Measurements from ENCODE around the gene MYO7B.

Gene MYO7B

DNA sequence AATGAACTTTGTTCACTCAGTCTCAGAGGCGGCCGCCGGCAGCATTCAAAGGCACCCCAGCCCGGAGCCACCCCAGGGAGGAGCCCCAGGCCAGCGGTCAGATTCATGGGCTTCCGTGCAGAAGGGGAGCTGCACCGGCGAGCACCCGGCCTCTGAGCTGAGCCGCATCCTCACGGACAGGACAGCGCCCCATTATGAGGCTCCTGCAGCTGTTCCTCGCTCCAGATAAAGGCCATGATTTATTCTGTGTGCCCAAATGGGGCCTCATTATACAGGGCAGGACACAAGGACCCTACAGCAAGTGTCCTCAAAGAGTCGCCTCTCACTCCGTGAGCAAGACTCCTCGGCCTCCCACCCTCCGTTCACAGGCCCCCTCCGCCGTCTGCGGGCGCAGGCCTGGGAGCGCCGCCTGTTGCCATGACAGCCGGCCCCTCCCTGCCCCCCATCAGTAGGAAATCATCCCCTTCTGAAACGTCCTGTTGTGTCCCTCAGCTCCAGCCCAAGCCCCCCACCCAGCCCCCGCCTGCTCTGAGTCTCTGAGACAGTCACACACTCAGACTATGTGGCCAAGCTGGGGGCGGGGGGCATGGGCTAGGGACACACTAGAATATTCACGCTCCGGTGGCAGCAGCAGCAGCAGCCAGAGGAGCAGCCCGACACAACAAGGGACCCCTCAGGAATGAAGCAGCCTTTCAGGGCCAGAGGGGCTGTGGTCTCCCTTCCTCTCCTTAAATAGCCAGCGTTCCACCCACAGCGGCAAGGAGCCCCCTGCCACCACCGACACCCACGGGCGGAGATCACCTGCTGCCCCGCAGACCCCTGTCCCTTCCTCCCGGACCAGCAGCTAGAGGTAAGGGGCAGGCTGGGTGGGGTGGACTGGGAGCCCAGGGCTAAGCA lies 110.2 kb downstream of the MYO7B start, which contains the start of gene GPR17:
Gene GPR17 (plus strand): TSS at position 759 of the 897 bp plus-strand sequence. CDS start 4,583 bp downstream, outside the sequence.
- DNase-seq (ENCODE audit: extremely low read depth, low read depth): no peak
- TF ChIP-seq, protein P1, sequence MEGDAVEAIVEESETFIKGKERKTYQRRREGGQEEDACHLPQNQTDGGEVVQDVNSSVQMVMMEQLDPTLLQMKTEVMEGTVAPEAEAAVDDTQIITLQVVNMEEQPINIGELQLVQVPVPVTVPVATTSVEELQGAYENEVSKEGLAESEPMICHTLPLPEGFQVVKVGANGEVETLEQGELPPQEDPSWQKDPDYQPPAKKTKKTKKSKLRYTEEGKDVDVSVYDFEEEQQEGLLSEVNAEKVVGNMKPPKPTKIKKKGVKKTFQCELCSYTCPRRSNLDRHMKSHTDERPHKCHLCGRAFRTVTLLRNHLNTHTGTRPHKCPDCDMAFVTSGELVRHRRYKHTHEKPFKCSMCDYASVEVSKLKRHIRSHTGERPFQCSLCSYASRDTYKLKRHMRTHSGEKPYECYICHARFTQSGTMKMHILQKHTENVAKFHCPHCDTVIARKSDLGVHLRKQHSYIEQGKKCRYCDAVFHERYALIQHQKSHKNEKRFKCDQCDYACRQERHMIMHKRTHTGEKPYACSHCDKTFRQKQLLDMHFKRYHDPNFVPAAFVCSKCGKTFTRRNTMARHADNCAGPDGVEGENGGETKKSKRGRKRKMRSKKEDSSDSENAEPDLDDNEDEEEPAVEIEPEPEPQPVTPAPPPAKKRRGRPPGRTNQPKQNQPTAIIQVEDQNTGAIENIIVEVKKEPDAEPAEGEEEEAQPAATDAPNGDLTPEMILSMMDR (IDR thresholded peaks at IDR 0.05; ENCODE audit: low read depth, low read length, missing control alignments): no peak
- no peak within 1 kb of the TSS for H3K4me3 ChIP-seq (replicated peaks; ENCODE audit: low read depth, low read length)

DNA sequence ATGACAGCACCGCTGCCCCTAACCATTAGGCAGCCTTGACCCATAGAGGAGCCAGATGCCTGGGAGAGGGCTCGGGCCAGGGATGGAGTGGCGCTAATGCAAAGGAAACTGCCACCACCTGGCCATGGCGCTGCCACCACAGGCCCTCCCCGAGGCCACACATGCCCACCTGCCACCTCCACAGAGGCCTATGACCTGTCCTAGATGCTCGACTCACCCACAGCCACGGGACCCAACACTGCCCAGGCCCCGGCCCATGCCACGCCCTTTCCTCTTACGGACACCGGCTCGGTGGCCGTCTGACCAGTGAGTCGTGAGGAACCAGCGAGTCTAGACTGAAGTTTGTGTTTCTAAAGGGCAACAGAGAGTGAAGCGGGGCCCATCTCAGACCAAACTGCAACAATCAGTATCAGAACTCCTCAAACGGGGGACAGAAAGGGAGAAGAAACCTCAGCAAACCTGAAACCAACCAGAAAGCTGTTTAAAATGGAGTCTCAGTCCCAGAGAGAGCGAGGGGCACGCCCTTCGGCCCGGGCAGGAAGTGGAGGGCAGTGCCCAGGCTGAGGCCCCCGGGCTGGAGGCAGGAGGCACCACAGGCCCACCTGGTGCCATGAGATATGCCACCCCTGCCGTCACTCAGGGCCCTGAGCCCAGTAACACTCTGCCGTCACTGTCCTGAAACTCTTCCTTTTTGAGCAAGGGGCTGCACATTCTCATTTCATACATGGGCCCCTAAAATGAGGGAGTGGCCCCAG lies 111.2 kb downstream of the MYO7B start:
- DNase-seq (ENCODE audit: extremely low read depth, low read depth): no peak
- TF ChIP-seq, protein P1 (IDR thresholded peaks at IDR 0.05; ENCODE audit: low read depth, low read length, missing control alignments): no peak
- no peak overlapping the region for H3K4me3 ChIP-seq (replicated peaks; ENCODE audit: low read depth, low read length)

DNA sequence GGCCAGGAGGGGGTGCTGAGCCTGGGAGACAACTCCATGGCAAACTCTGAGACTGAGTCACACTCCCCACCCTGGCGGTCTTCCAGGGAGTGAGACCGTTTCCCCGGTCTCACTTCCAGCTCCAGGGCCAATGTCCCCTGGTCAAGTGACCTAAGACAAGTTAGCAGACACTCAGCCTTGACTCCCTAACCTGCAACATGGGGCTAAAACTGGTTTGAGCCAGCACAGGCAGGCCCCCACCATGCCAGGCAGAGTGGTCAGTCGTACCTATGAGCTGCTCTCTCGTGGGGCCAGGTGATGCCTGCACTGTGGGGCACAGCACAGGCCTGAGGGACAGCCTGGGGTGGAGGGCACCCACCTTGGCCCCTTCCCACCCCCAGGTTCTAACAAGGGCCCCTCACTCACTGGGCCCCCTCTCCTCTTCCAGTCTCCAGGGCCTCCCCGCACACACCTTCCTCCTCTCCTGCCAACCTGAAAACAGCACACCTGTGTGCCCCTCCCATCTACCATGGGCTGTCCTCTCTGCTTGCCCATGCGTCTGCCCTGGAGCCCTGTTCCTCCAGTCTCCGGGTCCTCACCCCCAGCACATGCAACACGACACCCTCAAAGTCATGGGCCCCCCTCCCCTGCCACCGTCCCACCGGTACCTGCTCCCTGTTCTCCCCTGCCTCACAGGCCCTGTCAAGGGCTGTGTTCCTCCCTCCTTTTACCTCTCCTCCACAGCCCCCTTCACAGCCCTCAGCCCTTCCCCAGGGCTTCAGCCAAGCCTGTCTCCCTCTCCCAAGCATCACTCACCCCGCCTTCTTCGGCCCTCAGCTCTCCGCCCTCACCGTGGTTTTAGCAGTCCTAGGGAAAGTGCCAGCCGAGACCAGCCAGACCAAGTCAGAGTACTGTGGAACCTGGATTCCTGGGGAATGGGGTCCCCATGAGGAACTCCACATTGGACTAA lies 112.0 kb downstream of the MYO7B start:
- DNase-seq (ENCODE audit: extremely low read depth, low read depth): no peak
- H3K4me3 ChIP-seq (replicated peaks; ENCODE audit: low read depth, low read length): no peak overlapping the region
- TF ChIP-seq, protein P1 (IDR thresholded peaks at IDR 0.05; ENCODE audit: low read depth, low read length, missing control alignments): no peak

DNA sequence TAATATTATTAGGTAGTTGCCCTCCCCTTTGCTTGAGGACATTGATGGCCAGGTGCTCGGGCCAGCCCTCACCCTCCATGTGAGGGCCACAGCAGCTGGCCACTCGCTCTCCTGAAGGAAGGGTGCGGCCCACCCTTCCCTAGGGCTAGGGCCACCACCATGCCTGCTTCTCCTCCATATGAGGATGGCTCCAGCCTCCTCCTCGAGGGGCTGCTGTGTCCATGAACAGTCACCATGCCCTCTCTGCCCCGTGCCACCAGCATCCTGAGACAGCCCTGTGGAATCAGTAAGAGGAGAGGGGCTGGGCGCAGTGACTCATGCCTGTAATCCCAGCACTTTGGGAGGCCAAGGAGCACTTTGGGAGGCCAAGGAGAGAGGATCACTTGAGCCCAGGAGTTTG lies 112.8 kb downstream of the MYO7B start:
- no peak overlapping the region for H3K4me3 ChIP-seq (replicated peaks; ENCODE audit: low read depth, low read length)

DNA sequence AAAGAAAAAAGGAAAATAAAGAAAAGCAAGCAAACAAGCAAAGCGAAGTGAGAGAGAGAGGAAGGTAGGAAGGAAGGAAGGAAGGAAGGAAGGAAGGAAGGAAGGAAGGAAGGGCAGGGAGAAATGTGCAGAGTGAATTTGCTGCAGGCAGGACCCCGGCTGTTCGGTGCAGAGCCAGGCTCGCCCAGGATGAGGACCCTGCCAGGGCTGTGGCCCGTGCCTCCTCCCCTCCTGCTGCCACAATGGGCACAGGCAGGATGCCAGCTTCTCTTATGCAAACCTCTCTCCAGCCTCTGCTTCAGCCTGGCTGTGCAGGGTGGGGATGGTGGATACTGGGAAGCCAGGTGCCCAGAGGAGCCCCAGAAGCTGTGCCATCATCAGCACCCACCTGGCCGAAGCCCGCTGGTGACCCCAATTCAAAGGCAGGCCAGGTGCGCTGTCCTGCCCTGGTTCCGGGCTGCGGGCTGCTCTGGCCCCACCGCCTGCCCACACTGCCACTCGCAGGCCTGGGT lies 113.7 kb downstream of the MYO7B start:
- TF ChIP-seq, protein P1 (IDR thresholded peaks at IDR 0.05; ENCODE audit: low read depth, low read length, missing control alignments): no peak
- no peak for DNase-seq (ENCODE audit: extremely low read depth, low read depth)
- no peak overlapping the region for H3K4me3 ChIP-seq (replicated peaks; ENCODE audit: low read depth, low read length)

More for the DNA sequence above, 112.8 kb downstream of the MYO7B start:
- no peak for DNase-seq (ENCODE audit: extremely low read depth, low read depth)
- TF ChIP-seq, protein P1 (IDR thresholded peaks at IDR 0.05; ENCODE audit: low read depth, low read length, missing control alignments): no peak

DNA sequence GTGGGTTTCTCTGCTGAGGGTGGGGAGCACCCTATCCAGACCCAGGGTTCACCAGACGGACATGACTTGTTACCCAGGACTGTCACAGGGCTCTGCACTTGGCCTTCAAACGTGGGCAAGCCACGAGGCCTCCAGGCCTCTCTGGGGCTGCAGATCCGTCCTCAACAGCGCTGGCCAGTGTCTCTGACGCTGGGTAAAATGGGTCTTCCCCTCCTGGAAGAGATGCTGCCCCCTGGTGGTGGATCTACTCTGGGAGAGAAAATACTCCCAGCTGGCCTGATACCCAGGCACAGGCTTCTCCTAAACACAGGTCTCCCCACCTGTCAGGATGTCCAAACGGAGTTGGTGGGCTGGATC lies 114.2 kb downstream of the MYO7B start:
- peak; percentile 57 for DNase-seq (ENCODE audit: extremely low read depth, low read depth)
- TF ChIP-seq, protein P1 (IDR thresholded peaks at IDR 0.05; ENCODE audit: low read depth, low read length, missing control alignments): peak; percentile 85
- no peak overlapping the region for H3K4me3 ChIP-seq (replicated peaks; ENCODE audit: low read depth, low read length)
